Muscle of back (tissue), 11 donors: ENCODE data around the gene ATOH8. TPM values are rescaled to one million over a fixed set of nuclear protein-coding genes. Genes with fewer than 3 reads are reported as not detected.
A peak's percentile ranks its signal among the peaks of the same experiment; 100 is the strongest.

Source experiments
- DNase-seq, 3 donors: peaks; one replicate each; pipeline versions ENCODE4 v3.0.0 to v3.0.0-alpha.2; 2013
- polyA plus RNA-seq, 10 donors: library from polyadenylated mRNA; unstranded; fragments of 120-200 nt; gene quantifications; one replicate each; pipeline ENCODE4 v1.2.1, GENCODE V29; 2013; ENCODE audit not compliant: insufficient read length in 10 of 10

Gene ATOH8
- polyA plus RNA-seq, 10 donors: 11.9 to 17.7 (median 16.2) TPM

DNA sequence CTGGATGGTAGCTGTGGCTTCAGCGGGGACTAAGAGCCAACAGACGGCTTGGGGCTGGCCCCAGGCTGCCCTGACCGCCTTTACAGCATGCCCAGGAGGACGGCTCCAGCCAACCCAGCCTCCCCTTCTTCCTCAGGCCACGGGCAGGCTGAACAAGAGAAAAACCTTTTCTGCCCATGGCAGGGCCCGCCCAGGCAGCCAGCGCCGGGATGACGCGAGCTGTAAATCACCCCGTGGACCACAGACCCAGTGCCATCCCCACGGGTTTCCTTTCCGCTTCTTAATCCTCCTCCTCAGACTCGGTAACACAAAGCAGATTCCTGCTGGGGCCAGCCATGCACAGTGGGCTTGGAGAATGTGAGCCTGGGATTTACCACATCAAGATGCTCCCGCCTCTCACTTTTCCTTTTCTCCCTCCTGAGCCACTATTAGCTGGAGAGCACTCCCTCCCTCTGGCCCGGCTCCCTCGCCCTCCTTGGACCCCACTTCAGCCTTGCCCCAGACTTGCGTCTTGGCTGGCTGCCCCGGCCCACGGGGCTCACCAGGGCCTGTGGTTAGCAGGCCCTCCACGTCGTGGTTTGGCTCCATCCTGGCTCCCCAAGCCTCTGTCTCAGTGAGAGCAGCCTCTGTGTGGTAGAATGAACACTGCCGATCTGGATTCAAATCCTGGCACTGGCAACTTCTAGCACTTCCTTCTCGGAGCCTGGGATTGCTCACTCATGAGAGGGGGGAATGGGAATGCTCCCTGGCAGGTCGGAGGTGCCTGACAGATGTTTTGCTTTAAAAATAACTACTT is 31.4 kb downstream of the ATOH8 start:
- peak in 1 of 3 donors; percentile 87 for DNase-seq

DNA sequence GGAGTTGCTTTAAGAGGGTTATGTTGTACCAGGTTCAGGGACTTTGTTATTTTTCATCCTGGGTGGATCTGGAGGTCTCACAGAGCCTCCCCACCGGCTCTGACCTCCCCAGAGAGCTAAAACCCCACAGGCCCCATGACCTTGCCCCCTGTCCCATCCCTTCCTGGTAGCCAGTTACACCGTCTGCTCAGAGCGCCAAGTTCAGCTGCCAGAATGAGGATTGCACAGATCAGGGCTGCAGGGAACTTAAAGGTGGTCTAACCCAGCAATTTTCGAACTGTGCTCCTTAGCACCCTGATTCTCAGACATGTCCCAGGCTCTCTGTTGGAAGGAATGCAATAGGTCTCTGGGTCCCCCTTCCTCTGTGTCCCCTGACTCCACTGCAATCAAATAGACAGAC is 32.1 kb downstream of the ATOH8 start:
- no peak for DNase-seq

DNA sequence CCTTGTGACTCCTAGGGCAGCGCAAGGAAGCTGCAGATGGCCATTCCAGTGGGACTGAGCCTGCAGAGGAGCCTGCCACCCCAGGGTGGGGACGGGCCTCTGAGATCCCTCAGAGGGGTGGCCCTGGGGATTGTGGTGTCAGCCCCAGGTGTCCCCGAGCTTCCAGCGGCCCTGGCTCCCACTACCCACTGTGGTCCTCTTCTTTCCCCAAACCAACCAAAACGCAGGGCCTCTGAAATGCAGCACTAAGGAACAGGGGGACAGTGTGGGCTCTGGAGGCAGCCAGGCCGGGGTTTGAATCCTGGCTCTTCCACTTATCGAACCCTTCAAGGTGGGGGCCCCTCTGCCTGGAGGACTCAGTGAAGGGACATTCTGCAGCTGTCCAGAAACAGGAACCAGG is 32.7 kb downstream of the ATOH8 start:
- no peak for DNase-seq

DNA sequence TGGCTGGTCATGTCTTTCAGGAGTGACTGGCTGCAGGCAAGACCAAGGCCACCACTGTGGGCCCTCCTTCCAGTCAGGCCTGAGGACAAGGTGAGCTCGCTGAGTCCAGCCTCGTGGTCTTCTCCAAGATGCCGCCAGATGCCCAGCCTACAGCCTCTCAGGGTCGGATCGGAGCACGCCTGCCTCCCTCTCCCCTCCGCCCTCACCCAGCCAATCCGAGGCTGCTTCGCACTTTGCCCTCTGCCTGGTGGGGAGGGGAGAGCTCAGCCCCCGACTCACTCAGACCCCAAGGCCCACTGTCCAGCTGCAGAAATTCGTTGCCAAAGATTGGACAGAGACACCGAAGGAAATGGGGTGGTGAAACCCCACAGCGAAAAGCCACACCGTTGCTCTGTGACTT is 33.1 kb downstream of the ATOH8 start:
- no peak for DNase-seq

DNA sequence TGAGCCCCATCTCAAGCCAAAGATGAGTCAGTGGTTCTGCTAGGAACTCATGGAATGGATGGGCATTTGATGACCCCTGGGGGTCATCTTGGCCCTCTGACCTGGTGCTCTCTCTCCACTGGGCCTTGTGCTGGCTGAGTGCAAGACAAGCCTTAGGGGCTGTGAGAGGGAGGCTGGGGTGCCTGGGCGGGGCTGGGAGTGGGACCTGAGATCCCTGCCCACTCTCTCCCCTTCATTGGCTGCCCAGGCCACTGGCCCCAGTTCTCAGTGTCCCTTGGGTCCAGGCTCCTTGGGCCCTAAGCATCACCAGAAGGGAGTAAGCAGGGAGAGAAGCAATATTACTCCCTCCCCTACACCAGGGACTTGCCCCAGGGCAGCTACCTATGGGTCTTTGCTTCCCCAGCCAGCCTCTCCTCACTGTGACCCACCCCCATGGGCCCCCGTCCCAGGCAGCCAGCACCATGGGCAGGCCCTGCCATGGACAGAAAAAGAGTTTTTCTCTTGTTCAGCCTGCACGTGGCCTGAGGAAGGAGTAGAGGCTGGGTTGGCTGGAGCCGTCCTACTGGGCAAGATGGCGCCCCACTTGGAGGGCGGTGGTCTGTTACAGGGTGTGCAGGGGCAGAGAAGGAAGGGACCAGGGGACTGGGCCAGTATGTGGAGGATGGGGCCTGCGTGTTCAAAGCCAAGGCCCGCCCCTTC is 33.6 kb downstream of the ATOH8 start:
- DNase-seq: no peak

DNA sequence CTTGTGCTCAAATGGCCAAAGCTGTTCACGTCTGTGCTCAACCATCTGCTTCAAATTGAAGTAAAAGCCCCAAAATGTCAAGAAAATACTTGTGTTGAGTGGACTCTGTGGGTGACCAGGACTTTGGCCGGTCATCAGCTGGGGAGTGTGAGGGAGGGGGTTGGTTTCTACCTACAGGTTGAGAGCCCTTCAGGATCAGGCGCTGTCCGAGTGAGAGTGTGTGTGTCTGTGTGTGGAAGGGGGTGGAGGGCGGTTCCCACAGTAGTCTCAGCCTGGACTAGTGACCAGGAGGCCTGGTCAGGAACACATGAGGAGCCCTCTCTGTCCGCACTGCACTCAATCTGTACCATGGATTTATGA is 34.2 kb downstream of the ATOH8 start:
- no peak for DNase-seq

DNA sequence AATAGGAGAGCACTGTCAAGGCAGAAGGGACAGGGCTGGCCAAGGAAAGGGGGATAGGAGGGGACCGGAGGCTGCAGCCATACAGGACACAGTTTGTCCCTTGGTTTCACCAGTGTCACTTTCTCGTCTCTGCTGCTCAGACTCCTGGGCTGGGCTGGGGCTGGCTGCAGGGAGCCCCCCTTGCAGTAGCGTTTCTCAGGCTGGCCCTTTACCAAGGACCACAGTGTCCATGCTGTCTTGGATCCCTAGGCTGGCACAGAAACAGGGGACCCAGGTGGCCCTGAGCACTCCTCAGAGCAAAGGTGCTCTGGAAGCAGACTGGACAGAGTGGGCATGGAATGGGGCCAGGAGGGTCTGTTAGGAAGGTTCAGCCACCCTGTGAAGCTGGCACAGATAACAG is 34.8 kb downstream of the ATOH8 start:
- DNase-seq: no peak

DNA sequence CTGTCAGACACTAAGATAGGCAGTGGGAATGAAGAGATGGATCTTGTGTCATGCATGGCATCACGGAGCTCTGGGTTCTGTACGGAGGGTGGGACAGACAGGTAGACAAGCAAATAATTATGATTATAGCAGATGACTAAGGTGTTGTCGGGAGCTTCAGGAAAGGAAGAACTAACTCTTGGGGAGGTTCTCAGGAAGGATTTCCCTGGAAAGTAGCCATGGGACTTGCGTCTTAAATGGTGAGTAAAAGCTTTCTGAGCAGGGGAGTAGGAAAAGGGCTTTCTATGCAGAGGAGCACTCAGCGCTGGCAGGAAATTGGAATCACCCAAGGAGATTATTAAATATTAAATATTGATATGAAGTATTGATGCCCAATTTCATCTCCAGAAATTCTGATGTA is 35.5 kb downstream of the ATOH8 start:
- DNase-seq: no peak

DNA sequence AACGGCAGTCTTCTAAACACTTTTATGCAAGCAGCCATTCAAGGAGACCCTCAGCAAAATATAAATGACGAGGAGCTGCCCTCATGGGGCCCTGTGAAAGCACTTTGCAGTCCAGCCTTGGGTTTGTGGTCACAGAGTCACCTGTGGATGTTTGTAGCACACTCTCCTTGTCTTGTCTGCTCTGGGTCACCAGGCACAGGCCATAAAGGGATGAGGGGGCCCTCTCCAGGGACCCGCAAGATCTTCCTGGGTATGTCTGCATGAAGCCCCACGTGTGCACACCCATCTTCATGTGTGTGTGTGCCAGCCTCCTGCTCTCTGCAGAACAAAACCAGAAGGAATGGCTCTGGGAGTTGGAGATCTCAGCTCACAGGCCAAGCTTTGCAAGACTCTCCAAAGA is 36.2 kb downstream of the ATOH8 start:
- DNase-seq: no peak

DNA sequence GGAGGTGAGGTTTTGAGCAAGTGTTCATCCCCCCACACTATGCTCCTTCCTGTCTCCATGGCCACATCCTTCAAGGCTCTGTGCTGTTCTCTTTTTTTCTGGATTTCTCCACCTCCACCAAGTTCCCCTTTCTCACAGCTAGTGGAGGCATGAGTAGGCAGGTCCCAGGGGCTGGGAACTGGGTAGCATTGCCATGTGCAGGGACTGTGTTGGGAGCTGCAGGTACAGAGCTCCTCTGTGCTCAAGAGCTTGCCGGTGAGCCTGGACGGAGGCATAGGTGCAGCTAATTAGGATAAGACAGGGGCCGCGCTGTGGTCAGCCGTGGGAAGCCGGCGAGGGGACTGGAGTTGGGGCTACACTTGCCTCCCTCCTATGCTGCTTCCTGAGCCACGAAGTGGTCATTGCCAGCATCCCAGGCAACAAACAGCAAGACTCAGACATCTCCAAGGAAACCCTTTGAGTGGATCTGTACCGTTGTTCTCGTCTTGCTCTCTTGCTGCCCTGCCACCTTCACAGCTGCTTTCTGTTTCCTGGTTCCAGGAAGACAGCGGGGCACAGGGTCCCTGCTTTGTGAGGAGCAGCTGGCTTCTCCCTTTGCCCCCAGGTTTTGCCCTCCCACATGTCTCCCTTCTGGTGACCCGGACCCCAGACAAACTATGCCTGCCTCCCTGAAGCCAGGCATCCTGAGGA is 36.9 kb downstream of the ATOH8 start:
- DNase-seq: no peak

DNA sequence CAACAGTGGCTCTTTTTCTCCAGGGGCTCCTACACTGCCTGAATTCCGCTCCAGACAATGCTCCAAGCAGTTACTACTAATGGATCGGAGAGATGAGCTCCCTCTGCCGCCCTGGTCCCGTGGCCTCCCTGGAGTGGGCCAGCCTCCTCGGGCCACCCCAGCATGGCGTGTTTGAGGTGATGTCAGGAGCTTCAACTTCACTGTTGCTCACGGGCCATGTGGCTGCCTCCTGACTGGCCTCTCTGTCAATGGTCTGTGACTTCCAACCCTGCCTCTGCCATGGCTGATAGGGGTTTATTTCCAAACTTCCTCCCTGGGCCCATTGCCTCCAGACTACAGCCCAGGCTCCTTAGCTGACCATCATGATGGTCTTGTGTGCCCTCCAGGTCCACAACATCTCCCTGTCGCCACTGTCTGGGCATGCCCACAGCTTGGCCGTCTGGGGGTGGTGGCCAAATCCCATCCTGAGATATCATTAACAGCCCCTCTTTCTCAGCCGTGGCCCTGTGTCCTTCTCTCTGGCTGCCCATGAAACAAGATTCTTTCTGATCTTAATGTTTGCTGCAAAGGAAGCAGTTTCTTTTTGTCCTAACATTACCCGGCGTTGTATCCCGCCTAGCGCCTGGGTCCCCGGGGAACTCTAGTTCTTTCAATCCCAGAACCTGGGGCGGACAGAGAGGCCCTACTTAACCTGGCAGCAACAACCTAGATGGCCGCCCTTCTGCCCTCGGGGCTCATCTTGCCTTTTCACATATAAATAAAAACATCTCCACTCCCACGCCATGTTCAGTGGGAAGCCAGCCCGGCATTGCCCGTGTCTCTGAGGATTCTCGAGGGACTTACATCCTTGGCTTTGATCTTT is 38.1 kb downstream of the ATOH8 start:
- DNase-seq: no peak

DNA sequence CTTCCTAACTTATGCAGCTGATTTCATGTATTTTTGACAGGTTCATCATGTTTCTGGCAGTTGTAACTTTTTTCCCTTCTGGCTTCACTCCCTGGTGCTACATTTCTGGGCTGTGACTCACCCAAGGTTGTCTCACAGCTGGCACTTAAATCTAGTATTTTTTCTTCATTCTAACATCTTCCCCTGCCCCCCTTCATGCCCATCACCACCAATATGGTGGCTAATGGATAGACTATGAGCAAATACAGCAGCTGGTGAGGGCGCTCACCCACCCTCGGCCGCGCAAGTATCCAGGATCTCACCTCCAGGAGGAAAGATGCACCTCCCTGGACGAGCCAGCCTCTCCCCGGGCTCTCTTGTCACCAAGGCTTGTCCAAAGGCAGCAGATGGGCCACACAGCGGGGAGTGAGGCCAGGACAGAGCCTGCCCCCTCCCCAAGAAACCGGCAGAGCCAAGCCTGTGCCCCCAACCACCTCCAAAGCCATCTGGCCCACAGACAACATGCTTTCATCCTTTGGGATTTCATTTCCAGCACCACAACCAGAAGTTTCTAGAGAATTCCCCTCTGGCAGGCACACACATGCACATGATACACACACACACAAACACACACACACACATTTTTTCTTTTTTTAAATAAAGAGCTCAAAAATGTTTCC is 39.1 kb downstream of the ATOH8 start:
- peak in 2 of 3 donors; percentile 61 to 67 for DNase-seq

DNA sequence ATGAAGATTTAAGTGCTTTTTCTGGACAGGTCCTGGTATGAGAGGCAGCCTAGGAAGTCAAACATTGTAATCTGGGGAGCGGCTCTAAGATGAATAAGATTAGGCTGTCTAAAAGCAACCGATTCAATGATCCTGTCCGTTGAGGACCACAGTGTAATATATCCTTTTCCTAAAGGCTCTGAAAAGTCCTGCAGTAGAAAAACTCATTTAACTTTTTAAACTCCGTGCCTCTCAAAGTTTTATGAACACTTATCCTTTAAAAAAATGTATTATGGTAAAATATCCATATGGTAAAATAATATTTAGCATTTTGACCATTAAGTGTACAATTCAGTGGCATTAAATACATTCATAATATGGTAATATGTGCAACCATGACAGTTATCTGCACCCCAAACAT is 39.8 kb downstream of the ATOH8 start:
- DNase-seq: no peak

DNA sequence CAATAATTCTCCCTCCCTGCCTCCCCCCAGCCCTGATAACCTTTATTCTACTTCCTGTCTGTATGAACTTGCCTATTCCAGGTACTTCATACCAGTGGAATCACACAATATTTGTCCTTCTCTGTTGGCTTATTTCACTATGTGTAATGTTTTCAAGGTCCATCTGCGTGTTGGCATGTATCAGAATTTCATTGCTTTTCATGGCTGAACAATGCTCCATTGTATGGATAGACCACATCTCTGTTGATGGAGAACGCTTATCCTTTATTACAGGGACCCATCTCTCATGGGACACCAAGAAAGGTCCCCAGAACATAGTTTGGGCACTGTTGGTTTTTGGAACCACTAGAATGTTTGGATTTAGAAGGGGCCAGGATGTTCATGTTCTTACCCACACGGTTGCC is 40.2 kb downstream of the ATOH8 start:
- no peak for DNase-seq

DNA sequence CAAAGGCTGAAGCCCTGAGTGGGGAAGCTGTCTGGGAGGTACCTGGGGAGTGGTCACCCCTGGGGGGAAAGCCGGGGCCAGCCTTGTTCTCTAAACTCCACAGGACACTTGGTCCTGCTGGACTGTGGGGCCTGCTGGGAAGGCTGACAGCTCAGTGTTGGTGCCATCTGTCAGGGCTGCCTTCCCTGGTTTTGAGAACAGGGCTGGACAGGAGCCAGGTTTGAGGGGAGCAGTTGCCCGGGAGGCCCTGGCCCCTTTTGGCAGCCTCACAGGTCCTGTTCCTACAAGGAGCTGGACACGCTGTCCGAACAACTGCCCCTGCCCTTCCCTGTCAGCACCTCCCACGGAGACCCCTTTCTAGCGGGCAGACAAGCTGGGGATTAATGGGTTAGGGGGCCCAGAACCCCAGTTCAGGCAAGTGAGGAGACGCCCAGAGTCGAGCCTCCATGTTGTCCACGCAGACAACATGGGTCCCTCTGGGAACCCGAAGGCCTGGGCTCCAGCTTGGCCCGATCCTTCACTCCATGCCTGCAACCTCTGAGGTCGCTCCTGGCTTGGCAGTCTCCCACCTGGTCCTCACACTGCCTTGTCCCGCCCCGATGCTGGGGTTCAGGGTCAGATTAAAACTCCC is 40.8 kb downstream of the ATOH8 start:
- DNase-seq: peak in 2 of 3 donors; percentile 63 to 71

DNA sequence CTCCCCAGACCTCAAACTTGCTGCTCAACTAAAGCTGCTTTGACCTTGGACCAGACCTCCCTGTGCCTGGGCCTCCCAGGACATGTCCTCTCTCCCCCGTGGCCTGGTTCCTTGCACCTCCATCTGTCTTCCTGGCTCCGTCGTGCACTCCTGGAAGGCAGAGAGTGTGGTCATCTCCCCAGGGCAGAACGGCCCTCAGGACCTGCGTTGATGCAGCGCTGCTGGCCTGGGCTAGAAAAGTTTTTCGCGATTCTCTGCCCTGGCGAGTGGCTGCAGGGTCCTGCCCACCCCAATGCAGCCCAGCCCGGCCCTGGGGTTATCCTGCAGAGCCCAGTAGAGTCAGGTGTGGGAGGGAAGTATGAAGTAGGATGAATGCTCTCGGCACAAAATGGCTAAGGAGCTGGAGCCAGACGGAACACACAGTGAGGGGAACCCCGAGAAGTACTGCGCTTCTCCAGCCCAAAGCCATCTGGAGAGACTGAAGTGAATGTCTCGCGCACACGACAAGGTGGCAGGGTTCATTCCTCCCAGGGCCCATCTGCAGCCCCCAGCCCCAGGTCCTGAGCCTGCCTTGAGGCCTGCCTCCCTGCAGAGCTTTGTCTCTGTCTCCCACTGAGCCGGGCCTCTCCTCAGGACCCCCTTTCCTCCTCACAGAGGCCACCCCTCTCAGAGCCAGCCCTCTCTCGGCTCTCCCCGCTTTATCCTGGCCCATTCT is 41.7 kb downstream of the ATOH8 start:
- DNase-seq: no peak

DNA sequence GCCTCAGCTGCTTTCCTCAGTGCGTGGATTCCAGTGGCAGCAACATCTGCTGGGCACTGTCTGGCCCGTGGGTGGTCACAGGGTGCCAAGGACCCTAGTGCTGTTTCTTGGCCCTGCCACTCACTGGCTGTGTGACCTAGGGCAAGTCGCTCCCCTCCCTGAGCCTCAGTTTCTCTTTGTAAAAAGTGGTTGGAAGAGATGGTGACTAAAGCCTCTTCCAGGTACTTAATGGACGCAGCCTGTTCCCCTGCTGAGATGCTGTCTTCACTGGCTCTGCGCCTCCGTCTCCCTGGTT is 42.2 kb downstream of the ATOH8 start:
- no peak for DNase-seq

DNA sequence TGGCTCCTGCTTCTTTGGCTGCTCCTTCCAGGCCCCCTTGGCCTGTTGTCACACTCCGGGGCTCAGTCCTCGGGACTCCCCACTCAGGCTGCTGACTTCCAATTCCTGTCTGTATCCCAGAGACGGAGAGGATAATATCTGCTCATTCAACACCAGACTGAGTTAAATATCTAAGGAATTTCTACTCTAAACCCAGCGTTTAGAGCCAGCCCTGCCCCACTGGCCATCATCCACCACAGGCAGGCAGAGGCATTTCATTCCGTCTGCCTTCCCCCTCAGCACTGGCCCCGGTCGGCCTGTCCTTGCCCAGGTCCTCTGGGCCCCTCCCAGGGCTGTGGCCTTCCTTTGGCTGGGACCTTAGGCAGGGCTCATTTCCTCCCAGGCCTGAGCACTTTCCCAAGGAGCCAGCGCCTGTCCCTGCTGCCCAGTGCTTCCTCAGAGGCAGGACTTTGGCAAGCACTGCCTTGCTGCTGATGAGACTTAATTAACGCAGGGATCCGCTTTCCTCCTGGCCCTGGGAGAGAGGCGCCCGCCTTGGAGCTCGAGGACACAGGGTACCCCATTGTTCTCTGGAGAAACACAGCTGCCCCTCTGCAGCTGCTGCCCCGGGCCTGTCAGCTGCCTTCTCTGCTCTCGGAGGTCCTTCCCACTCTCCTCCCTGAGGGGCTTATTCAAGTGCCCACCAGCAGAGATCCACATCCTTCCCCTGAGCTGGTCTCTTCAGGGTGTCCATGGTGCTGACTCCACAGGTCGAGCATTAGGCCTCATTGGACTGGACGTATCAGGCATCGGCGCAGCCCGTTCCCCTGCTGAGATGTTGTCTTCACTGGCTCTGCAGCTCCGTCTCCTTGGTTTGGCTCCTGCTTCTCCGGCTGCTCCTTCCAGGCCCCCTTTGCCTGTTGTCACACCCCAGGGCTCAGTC is 42.8 kb downstream of the ATOH8 start:
- DNase-seq: peak in 2 of 3 donors; percentile 30 to 70

DNA sequence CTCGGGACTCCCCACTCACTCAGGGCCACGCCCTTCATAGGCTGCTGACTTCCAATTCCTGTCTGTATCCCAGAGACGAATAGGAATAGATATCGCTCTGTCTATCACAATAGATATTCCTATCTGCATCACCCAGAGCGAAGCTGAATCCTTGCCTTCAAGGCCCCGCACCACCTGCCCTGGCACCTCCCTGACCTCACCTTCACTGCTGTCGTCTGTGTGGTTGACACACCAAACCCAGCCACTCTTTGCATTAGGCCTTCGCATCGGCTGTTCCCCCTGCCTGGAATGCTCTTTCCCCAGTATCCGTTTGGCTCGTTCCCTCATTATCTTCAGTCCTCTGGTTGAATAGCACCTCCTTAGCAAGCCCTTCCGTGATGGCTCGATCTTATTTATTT is 43.5 kb downstream of the ATOH8 start:
- DNase-seq: no peak
